Nephron progenitor cell (in vitro differentiated cells): ENCODE measurements around the gene CHKA.

Experiments
- DNase-seq: peaks from one replicate; pipeline ENCODE4 v3.0.0; 2021
- H3K27ac Mint-ChIP-seq: 2 replicates; pipeline ENCODE4 v1.8.0; 2021; ENCODE audit warnings: mild to moderate bottlenecking, moderate library complexity, mixed read lengths
- H3K27me3 Mint-ChIP-seq: 2 replicates; pipeline ENCODE4 v1.8.0; 2021; ENCODE audit warnings: mild to moderate bottlenecking, low read depth, mixed read lengths; ENCODE audit not compliant: poor library complexity
- H3K36me3 Mint-ChIP-seq: 2 replicates; pipeline ENCODE4 v1.8.0; 2021; ENCODE audit warnings: low read depth, mixed read lengths
- H3K4me1 Mint-ChIP-seq: 2 replicates; pipeline ENCODE4 v1.8.0; 2021; ENCODE audit warnings: mixed read lengths
- H3K4me3 Mint-ChIP-seq: 2 replicates; pipeline ENCODE4 v1.8.0; 2021; ENCODE audit warnings: mild to moderate bottlenecking, moderate library complexity, mixed read lengths
- H3K9me3 Mint-ChIP-seq: 2 replicates; pipeline ENCODE4 v1.8.0; 2021; ENCODE audit warnings: mild to moderate bottlenecking, moderate library complexity, mixed read lengths
- CTCF ChIP-seq: fragments of 200-600 bp; sonication (generic); IDR thresholded peaks from 2 replicates; pipeline ENCODE4 v1.5.0; 2021; ENCODE audit warnings: antibody characterized with exemption

Gene CHKA

DNA sequence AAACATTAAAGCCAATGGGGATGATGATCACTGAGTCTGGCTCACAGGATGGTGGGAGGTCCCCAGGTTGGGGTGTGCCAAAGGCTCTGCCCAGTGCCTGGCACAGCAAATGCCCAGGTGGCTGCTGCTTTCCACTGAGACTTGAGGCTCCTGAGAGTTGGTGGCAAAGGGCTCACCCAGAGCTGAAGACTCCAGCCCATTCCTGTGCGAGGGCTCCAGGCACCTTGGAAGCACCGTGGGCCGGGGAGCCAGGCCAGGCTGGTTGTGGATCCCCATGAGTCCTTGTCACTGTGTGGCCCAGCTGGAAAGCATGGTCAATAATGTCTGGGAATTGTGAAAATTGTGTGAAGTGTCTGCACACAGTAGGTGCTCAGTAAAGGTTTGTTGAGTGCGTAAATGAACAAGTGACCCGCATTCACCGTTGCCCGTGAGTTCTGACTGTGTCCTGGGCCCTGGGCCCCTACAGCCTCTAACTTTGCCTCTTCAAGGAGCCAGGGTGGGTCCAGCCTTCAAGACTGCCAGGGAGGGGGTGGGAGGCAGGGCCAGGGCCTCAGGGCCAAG is 114.5 kb downstream of the CHKA start:
- no peaks in the 10 kb centered on the region for H3K9me3 Mint-ChIP-seq
- DNase-seq = no peak
- H3K36me3 Mint-ChIP-seq = no peaks in the 10 kb centered on the region
- peaks cover 37% of the 10 kb centered on the region for H3K4me1 Mint-ChIP-seq
- no peak overlapping the region for H3K27ac Mint-ChIP-seq
- H3K4me3 Mint-ChIP-seq = no peak overlapping the region
- peaks cover 42% of the 10 kb centered on the region for H3K27me3 Mint-ChIP-seq
- no peak for TF ChIP-seq CTCF

GRCh38 chr11:68004551-68005335 is 116.4 kb downstream of the CHKA start:
- Mint-ChIP-seq H3K9me3 (no peaks in the 10 kb centered on the region), H3K4me3 (peak overlapping the region; percentile 77), H3K27ac (no peak overlapping the region), H3K4me1 (peaks cover 20% of the 10 kb centered on the region), H3K36me3 (no peaks in the 10 kb centered on the region), H3K27me3 (peaks cover 58% of the 10 kb centered on the region)
- no peak for DNase-seq
- no peak for TF ChIP-seq CTCF

DNA sequence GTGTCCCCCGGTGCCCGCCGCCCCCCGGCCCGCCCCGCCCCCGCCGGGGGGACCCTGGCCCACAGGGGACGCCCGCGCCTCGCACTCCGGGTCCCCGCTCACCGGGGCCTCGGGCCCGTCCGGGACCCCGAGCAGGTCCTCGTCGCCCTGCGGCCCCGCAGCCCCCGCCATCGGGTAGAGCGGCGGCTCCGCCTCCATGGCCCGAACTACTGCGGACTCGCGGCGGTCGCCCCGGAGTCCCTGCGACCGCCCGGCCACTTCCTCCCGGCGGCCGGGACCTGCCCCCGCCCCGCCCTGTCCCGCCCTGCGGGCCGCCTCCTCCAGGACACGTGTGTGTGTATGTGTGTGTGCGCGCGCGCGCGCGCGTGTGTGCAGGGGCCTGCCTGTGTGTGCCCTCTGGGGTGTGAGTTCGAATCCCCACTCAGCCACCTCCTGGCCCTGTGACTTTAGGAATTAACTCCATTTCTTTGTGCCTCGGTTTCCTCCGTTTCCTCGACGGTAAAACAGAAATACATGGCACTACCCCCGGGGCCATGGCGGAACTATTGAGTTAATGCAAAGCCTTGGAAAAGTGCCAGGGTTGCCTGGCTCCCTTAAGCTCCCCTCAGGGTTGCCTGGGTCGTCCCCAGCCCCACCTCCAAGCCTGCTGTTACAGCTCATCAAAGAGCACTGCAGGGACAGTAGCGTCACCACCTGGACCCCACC is 117.2 kb downstream of the CHKA start, which contains the start of gene UNC93B1:
TSS of gene UNC93B1 (minus strand) at position 252 of the 705 bp plus-strand sequence. CDS start at position 198, 54 bp downstream.
- H3K9me3 Mint-ChIP-seq = no peaks in the 10 kb centered on the region
- H3K27ac Mint-ChIP-seq = no peak within 1 kb of the TSS
- TF ChIP-seq CTCF = no peak
- DNase-seq = peak; percentile 78
- peak within 1 kb of the TSS; percentile 81 for H3K4me3 Mint-ChIP-seq
- peaks cover 61% of the 10 kb centered on the region for H3K27me3 Mint-ChIP-seq
- peaks cover 15% of the 10 kb centered on the region for H3K4me1 Mint-ChIP-seq
- no peaks in the 10 kb centered on the region for H3K36me3 Mint-ChIP-seq

- Mint-ChIP-seq H3K9me3 (no peaks in the 10 kb centered on the region), H3K36me3 (no peaks in the 10 kb centered on the region), H3K27ac (no peak overlapping the region), H3K4me1 (peaks cover 15% of the 10 kb centered on the region), H3K4me3 (peak overlapping the region; percentile 81), H3K27me3 (peaks cover 66% of the 10 kb centered on the region)
- DNase-seq = peak; percentile 55
- no peak for TF ChIP-seq CTCF
Measured at GRCh38 chr11:68002938-68003845, 118.0 kb downstream of the CHKA start.
